B cell (primary cell): ENCODE results near the gene SFTPA2. TPM values are rescaled to one million over a fixed set of nuclear protein-coding genes. Genes with fewer than 3 reads are reported as not detected.
"Not testable (repeated sequence)": the region's sequence is repeated elsewhere in the genome, so short reads cannot be mapped to it uniquely, and the experiment has no call there.

Source experiments
- ATAC-seq: fragments of 200-7000 bp; cut with Tn5 transposase; one replicate; pipeline ENCODE4 v1.10.0; 2021; ENCODE audit warnings: low read depth, mild to moderate bottlenecking, moderate number of reproducible peaks, moderate library complexity
- CTCF ChIA-PET: fragments of 350-600 bp; sonication (Branson Sonifier 250); formaldehyde crosslinking; loops from one replicate; lab custom pipeline; 2021; ENCODE audit warnings: antibody characterized with exemption, inconsistent platforms; lab: Charles Lee
- POLR2A ChIA-PET: fragments of 350-600 bp; sonication (Branson Sonifier 250); formaldehyde crosslinking; loops from one replicate; lab custom pipeline; 2021; ENCODE audit warnings: antibody characterized with exemption; lab: Charles Lee
- DNase-seq: peaks from one replicate; pipeline ENCODE4 v3.0.0; 2013
- H2AFZ ChIP-seq: 2 replicates; pipeline ENCODE4 v1.6.1; 2012; ENCODE audit warnings: mild to moderate bottlenecking, low read depth, low read length; ENCODE audit not compliant: insufficient read depth, poor library complexity, severe bottlenecking
- H3K27ac ChIP-seq, 2 donors: 1 replicate in 1 of 2; 2 replicates in 1 of 2; pipeline ENCODE4 v1.5.1; 2012 to 2013; ENCODE audit warnings: low read length in 2 of 2, mild to moderate bottlenecking in 2 of 2, moderate library complexity in 1 of 2
- H3K27me3 ChIP-seq, 4 experiments: fragments of 200-600 bp in 1 of 4; sonication (generic) in 1 of 4; replicated peaks in 1 of 4; 1 replicate in 2 of 4; 2 replicates in 2 of 4; pipeline versions ENCODE4 v1.6.1 to v1.7.0; 2013 to 2016; ENCODE audit warnings: low read length in 3 of 4, mild to moderate bottlenecking in 2 of 4, mixed read lengths in 1 of 4, moderate library complexity in 1 of 4; ENCODE audit not compliant: insufficient read depth in 4 of 4, control insufficient read depth in 3 of 4; ENCODE audit errors: control extremely low read depth in 1 of 4
- H3K36me3 ChIP-seq, 2 experiments: replicated peaks in 1 of 2; 1 replicate in 1 of 2; 2 replicates in 1 of 2; pipeline versions ENCODE4 v1.6.1 to v1.7.1; 2013; ENCODE audit warnings: low read length in 1 of 2; ENCODE audit not compliant: insufficient read depth in 2 of 2, control insufficient read depth in 1 of 2; ENCODE audit errors: control extremely low read depth in 1 of 2, extremely low read depth in 1 of 2
- H3K4me1 ChIP-seq, 2 donors: fragments of 200-600 bp in 1 of 2; sonication (generic) in 1 of 2; 1 replicate in 1 of 2; 2 replicates in 1 of 2; pipeline versions ENCODE4 v1.5.1 to v1.6.1; 2013 to 2017; ENCODE audit warnings: low read length in 2 of 2; ENCODE audit not compliant: control insufficient read depth in 2 of 2, insufficient read depth in 2 of 2
- H3K4me2 ChIP-seq: replicated peaks from 2 replicates; pipeline ENCODE3; 2012; ENCODE audit warnings: mild to moderate bottlenecking, low read depth, low read length; ENCODE audit not compliant: poor library complexity, severe bottlenecking
- H3K4me3 ChIP-seq, 5 experiments: fragments of 200-600 bp in 1 of 5; sonication (generic) in 1 of 5; 1 replicate in 3 of 5; 2 replicates in 2 of 5; pipeline versions ENCODE4 v1.5.1 to v1.7.0; 2011 to 2016; ENCODE audit warnings: low read length in 4 of 5, mild to moderate bottlenecking in 4 of 5, low read depth in 2 of 5, control low read depth in 1 of 5, moderate library complexity in 1 of 5; ENCODE audit not compliant: insufficient read depth in 1 of 5; ENCODE audit errors: control extremely low read depth in 1 of 5, extremely low read depth in 1 of 5
- H3K79me2 ChIP-seq: fragments of 200-600 bp; sonication (generic); one replicate; pipeline ENCODE4 v1.6.0; 2016; ENCODE audit warnings: low read length; ENCODE audit not compliant: control insufficient read depth, insufficient read depth
- H3K9ac ChIP-seq: fragments of 200-600 bp; sonication (generic); 2 replicates; pipeline ENCODE4 v1.6.1; 2017; ENCODE audit warnings: mild to moderate bottlenecking, low read length, moderate library complexity
- H3K9me3 ChIP-seq, 3 donors: one replicate each; pipeline versions ENCODE4 v1.6.1 to v1.7.1; 2013; ENCODE audit warnings: low read length in 2 of 3; ENCODE audit not compliant: control insufficient read depth in 2 of 3, insufficient read depth in 1 of 3; ENCODE audit errors: control extremely low read depth in 1 of 3
- H4K20me1 ChIP-seq: 2 replicates; pipeline ENCODE4 v1.6.0; 2012; ENCODE audit warnings: mild to moderate bottlenecking, low read length; ENCODE audit not compliant: insufficient read depth, control insufficient read depth, poor library complexity, severe bottlenecking
- H3K27ac Mint-ChIP-seq: one replicate; pipeline ENCODE4 v1.8.0; 2021; ENCODE audit warnings: mixed read lengths
- H3K27me3 Mint-ChIP-seq: one replicate; pipeline ENCODE4 v1.8.0; 2021; ENCODE audit warnings: mixed read lengths
- H3K4me1 Mint-ChIP-seq: one replicate; pipeline ENCODE4 v1.8.0; 2021; ENCODE audit warnings: mixed read lengths
- H3K4me3 Mint-ChIP-seq: one replicate; pipeline ENCODE4 v1.8.0; 2021; ENCODE audit warnings: mixed read lengths
- H3K9me3 Mint-ChIP-seq: one replicate; pipeline ENCODE4 v1.8.0; 2022; ENCODE audit warnings: mixed read lengths; ENCODE audit not compliant: insufficient read depth
- WGBS: methylation state at CpG from one replicate; pipeline ENCODE4 v1.1.5; 2013; ENCODE audit warnings: missing lambda C conversion rate; ENCODE audit not compliant: insufficient coverage; 5-methylcytosine and 5-hydroxymethylcytosine counted together
- intact Hi-C: fragments of 100-400 bp; cut with micrococcal nuclease; formaldehyde crosslinking; loops from one replicate; pipeline ENCODE4 v1.10.0; 2022
- polyA plus RNA-seq: library from polyadenylated mRNA; depleted of rRNA; stranded (reverse); fragments of >200 nt; gene quantifications from 2 replicates; pipeline ENCODE4 v1.2.3, GENCODE V29; 2012
- total RNA-seq, 2 donors: library from RNA; stranded (reverse); fragments of 120-200 nt in 1 of 2; gene quantifications; 1 replicate in 1 of 2; 2 replicates in 1 of 2; pipeline versions ENCODE4 v1.2.3 to v1.2.4, GENCODE V29; 2013 to 2022

The SFTPA2 gene
- total and polyA plus RNA-seq, 2 donors (not counting 1 experiment from before 2014, with no cell fraction given) = not detected

GRCh38 chr10:79538311-79538710 lies 21.9 kb downstream of the SFTPA2 start:
- 69% methylated on average over 4 of the region's 6 CpGs for WGBS
- intact Hi-C loops, H3K4me1 ChIP-seq, POLR2A ChIA-PET, H3K27ac ChIP-seq, H3K9me3 ChIP-seq, H2AFZ ChIP-seq, H3K4me3 Mint-ChIP-seq, H3K27me3 Mint-ChIP-seq, H3K27me3 ChIP-seq, H3K9me3 Mint-ChIP-seq, H3K4me2 ChIP-seq, H3K9ac ChIP-seq, ATAC-seq, DNase-seq, H3K79me2 ChIP-seq, H3K27ac Mint-ChIP-seq, H4K20me1 ChIP-seq, H3K4me3 ChIP-seq, H3K36me3 ChIP-seq, H3K4me1 Mint-ChIP-seq: not testable (repeated sequence)
- CTCF ChIA-PET = interaction anchor here (0.8 to 1.3 kb wide), 3 partner anchors 164 to 507 kb away, joined by 3 to 5 read pairs (median 3); no protein-coding TSS in a partner anchor

- H3K4me3 Mint-ChIP-seq, H3K27ac ChIP-seq, H3K27me3 Mint-ChIP-seq, H3K9ac ChIP-seq, H3K4me2 ChIP-seq, POLR2A ChIA-PET, H3K4me1 ChIP-seq, H3K27ac Mint-ChIP-seq, DNase-seq, H3K9me3 Mint-ChIP-seq, H3K4me1 Mint-ChIP-seq, H3K27me3 ChIP-seq, H3K79me2 ChIP-seq, H4K20me1 ChIP-seq, CTCF ChIA-PET, H3K36me3 ChIP-seq, ATAC-seq, H3K9me3 ChIP-seq, H2AFZ ChIP-seq, intact Hi-C loops, H3K4me3 ChIP-seq: not testable (repeated sequence)
- WGBS = no CpG with 5 or more reads among the region's 5 CpGs
Observed at GRCh38 chr10:79533903-79534175, 26.4 kb downstream of the SFTPA2 start.

GRCh38 chr10:79533142-79533902 lies 26.9 kb downstream of the SFTPA2 start:
- H3K4me3 Mint-ChIP-seq, H3K27me3 Mint-ChIP-seq, H3K4me3 ChIP-seq, DNase-seq, H4K20me1 ChIP-seq, POLR2A ChIA-PET, H3K9me3 Mint-ChIP-seq, H3K4me1 Mint-ChIP-seq, H3K9ac ChIP-seq, H3K27me3 ChIP-seq, H3K4me2 ChIP-seq, ATAC-seq, intact Hi-C loops, H3K36me3 ChIP-seq, H2AFZ ChIP-seq, H3K79me2 ChIP-seq, H3K9me3 ChIP-seq, H3K27ac Mint-ChIP-seq, CTCF ChIA-PET, H3K27ac ChIP-seq, H3K4me1 ChIP-seq: not testable (repeated sequence)
- WGBS = 93% methylated on average over 3 of the region's 11 CpGs

GRCh38 chr10:79528261-79528660 lies 31.9 kb downstream of the SFTPA2 start:
- H3K27me3 ChIP-seq, H3K27ac Mint-ChIP-seq, intact Hi-C loops, ATAC-seq, H3K9ac ChIP-seq, DNase-seq, H3K36me3 ChIP-seq, H3K4me1 ChIP-seq, POLR2A ChIA-PET, H3K79me2 ChIP-seq, H3K4me3 Mint-ChIP-seq, H3K27me3 Mint-ChIP-seq, H4K20me1 ChIP-seq, H2AFZ ChIP-seq, H3K4me3 ChIP-seq, H3K4me2 ChIP-seq, H3K4me1 Mint-ChIP-seq, H3K9me3 Mint-ChIP-seq, H3K27ac ChIP-seq, H3K9me3 ChIP-seq: not testable (repeated sequence)
- no CpG with 5 or more reads among the region's 4 CpGs for WGBS
- CTCF ChIA-PET = interaction anchor here (0.8 kb wide), 1 partner anchor 9 kb away, joined by 3 read pairs; no protein-coding TSS in a partner anchor
